ENCODE measurements around the gene SPATA13. TPM values are rescaled to one million over a fixed set of nuclear protein-coding genes. Genes with fewer than 3 reads are reported as not detected.

The SPATA13 gene
- total and polyA plus RNA-seq, 3 experiments from 2014 or later, result 60.7 to 97.8 (median 65.1) TPM

- CTCF ChIA-PET, result interaction anchor here (1.7 to 7.3 kb wide), 4 partner anchors 10 to 45 kb away, joined by 6 to 91 read pairs (median 8); no protein-coding TSS in a partner anchor
- Mint-ChIP-seq H3K4me1 (peaks cover 88 to 97% (median 91%) of the 10 kb centered on the region in 3 donors), H3K27me3 (peaks cover 0 to 6% of the 10 kb centered on the region in 2 donors), H3K27ac (peak overlapping the region; percentile 84 to 99 (median 98)), H3K36me3 (peaks cover 0 to 38% (median 13%) of the 10 kb centered on the region in 3 donors), H3K9me3 (peaks cover 0 to 4% (median 2%) of the 10 kb centered on the region in 5 donors), H3K4me3 (peak overlapping the region in 6 of 7 donors; percentile 30 to 82 (median 74))
- H3K27me3 ChIP-seq (ENCODE audit: insufficient read depth, low read length, poor library complexity, severe bottlenecking), result no peaks in the 10 kb centered on the region
- H3K4me1 ChIP-seq (ENCODE audit: insufficient read depth, low read length), result peaks cover 92% of the 10 kb centered on the region
- H3K27ac ChIP-seq (ENCODE audit: low read depth, low read length), result peak overlapping the region; percentile 63
- no peak overlapping the region for H3K4me3 ChIP-seq (ENCODE audit: low read length)
- no peaks in the 10 kb centered on the region for H3K36me3 ChIP-seq (ENCODE audit: insufficient read depth, low read length)
- H3K9me3 ChIP-seq (ENCODE audit: low read length), result no peaks in the 10 kb centered on the region
- POLR2A ChIA-PET, result interaction anchor here (0.6 to 13.1 kb wide), 5 partner anchors 8 to 40 kb away, joined by 3 to 221 read pairs (median 3); no protein-coding TSS in a partner anchor
- DNase-seq, result no peak
These were observed 113.4 kb downstream of the SPATA13 start for GRCh38 chr13:24273926-24274325.

GRCh38 chr13:24274452-24275021 lies 114.0 kb downstream of the SPATA13 start:
- Mint-ChIP-seq H3K27me3 (peaks cover 0 to 6% of the 10 kb centered on the region in 2 donors), H3K9me3 (peaks cover 0 to 4% (median 2%) of the 10 kb centered on the region in 5 donors), H3K36me3 (peaks cover 0 to 44% (median 15%) of the 10 kb centered on the region in 3 donors), H3K27ac (peak overlapping the region; percentile 84 to 99 (median 98)), H3K4me3 (peak overlapping the region; percentile 34 to 82 (median 74)), H3K4me1 (peaks cover 90 to 99% (median 93%) of the 10 kb centered on the region in 3 donors)
- peak; percentile 53 to 73 (median 61) for DNase-seq
- no peaks in the 10 kb centered on the region for H3K36me3 ChIP-seq (ENCODE audit: insufficient read depth, low read length)
- H3K27ac ChIP-seq (ENCODE audit: low read depth, low read length), result peak overlapping the region; percentile 63
- H3K27me3 ChIP-seq (ENCODE audit: insufficient read depth, low read length, poor library complexity, severe bottlenecking), result no peaks in the 10 kb centered on the region
- POLR2A ChIA-PET, result interaction anchor here (0.6 to 13.1 kb wide), 5 partner anchors 9 to 39 kb away, joined by 3 to 221 read pairs (median 3); no protein-coding TSS in a partner anchor
- no peak overlapping the region for H3K4me3 ChIP-seq (ENCODE audit: low read length)
- H3K4me1 ChIP-seq (ENCODE audit: insufficient read depth, low read length), result peaks cover 92% of the 10 kb centered on the region
- CTCF ChIA-PET, result interaction anchor here (0.8 to 7.3 kb wide), 5 partner anchors 10 to 46 kb away, joined by 3 to 91 read pairs (median 6); no protein-coding TSS in a partner anchor
- no peaks in the 10 kb centered on the region for H3K9me3 ChIP-seq (ENCODE audit: low read length)

- H3K9me3 ChIP-seq (ENCODE audit: low read length), result no peaks in the 10 kb centered on the region
- Mint-ChIP-seq H3K27me3 (peaks cover 0 to 6% of the 10 kb centered on the region in 2 donors), H3K27ac (peak overlapping the region; percentile 84 to 99 (median 98)), H3K9me3 (peaks cover 0 to 4% (median 2%) of the 10 kb centered on the region in 5 donors), H3K36me3 (peaks cover 0 to 46% (median 15%) of the 10 kb centered on the region in 3 donors), H3K4me3 (peak overlapping the region; percentile 34 to 82 (median 74)), H3K4me1 (peaks cover 90 to 100% (median 94%) of the 10 kb centered on the region in 3 donors)
- DNase-seq, result no peak
- ChIA-PET CTCF (interaction anchor here (0.8 to 7.3 kb wide), 4 partner anchors 13 to 46 kb away, joined by 3 to 91 read pairs (median 4); no protein-coding TSS in a partner anchor), POLR2A (interaction anchor here (1.0 to 13.1 kb wide), 2 partner anchors 14 to 20 kb away, joined by 3 to 221 read pairs; no protein-coding TSS in a partner anchor)
- no peaks in the 10 kb centered on the region for H3K27me3 ChIP-seq (ENCODE audit: insufficient read depth, low read length, poor library complexity, severe bottlenecking)
- H3K36me3 ChIP-seq (ENCODE audit: insufficient read depth, low read length), result no peaks in the 10 kb centered on the region
- peak overlapping the region; percentile 63 for H3K27ac ChIP-seq (ENCODE audit: low read depth, low read length)
- no peak overlapping the region for H3K4me3 ChIP-seq (ENCODE audit: low read length)
- H3K4me1 ChIP-seq (ENCODE audit: insufficient read depth, low read length), result peaks cover 92% of the 10 kb centered on the region
These were observed 114.5 kb downstream of the SPATA13 start for GRCh38 chr13:24275041-24275440.

GRCh38 chr13:24276306-24276705 lies 115.8 kb downstream of the SPATA13 start:
- Mint-ChIP-seq H3K4me1 (peaks cover 88 to 100% (median 89%) of the 10 kb centered on the region in 3 donors), H3K36me3 (peaks cover 0 to 54% (median 12%) of the 10 kb centered on the region in 3 donors), H3K9me3 (no peaks in the 10 kb centered on the region), H3K4me3 (peak overlapping the region in 5 of 7 donors; percentile 20 to 62 (median 45)), H3K27ac (peak overlapping the region; percentile 57 to 99 (median 91)), H3K27me3 (no peaks in the 10 kb centered on the region)
- no peaks in the 10 kb centered on the region for H3K27me3 ChIP-seq (ENCODE audit: insufficient read depth, low read length, poor library complexity, severe bottlenecking)
- H3K9me3 ChIP-seq (ENCODE audit: low read length), result no peaks in the 10 kb centered on the region
- peak in 2 of 5 donors; percentile 60 to 70 for DNase-seq
- CTCF ChIA-PET, result interaction anchor here (1.3 kb wide), 1 partner anchor 48 kb away, joined by 3 read pairs; no protein-coding TSS in a partner anchor
- peak overlapping the region; percentile 15 for H3K27ac ChIP-seq (ENCODE audit: low read depth, low read length)
- H3K36me3 ChIP-seq (ENCODE audit: insufficient read depth, low read length), result no peaks in the 10 kb centered on the region
- POLR2A ChIA-PET, result interaction anchor here (13.1 kb wide), 1 partner anchor 22 kb away, joined by 221 read pairs; no protein-coding TSS in a partner anchor
- H3K4me1 ChIP-seq (ENCODE audit: insufficient read depth, low read length), result peaks cover 86% of the 10 kb centered on the region
- no peak overlapping the region for H3K4me3 ChIP-seq (ENCODE audit: low read length)

GRCh38 chr13:24276861-24277260 lies 116.3 kb downstream of the SPATA13 start:
- Mint-ChIP-seq H3K27ac (peak overlapping the region; percentile 70 to 99 (median 92)), H3K4me3 (peak overlapping the region in 2 of 7 donors; percentile 8 to 52), H3K4me1 (peaks cover 86 to 100% (median 86%) of the 10 kb centered on the region in 3 donors), H3K36me3 (peaks cover 0 to 55% (median 14%) of the 10 kb centered on the region in 3 donors), H3K27me3 (no peaks in the 10 kb centered on the region), H3K9me3 (no peaks in the 10 kb centered on the region)
- Histone ChIP-seq H3K4me1 (ENCODE audit: insufficient read depth, low read length) (peaks cover 81% of the 10 kb centered on the region), H3K27ac (ENCODE audit: low read depth, low read length) (no peak overlapping the region), H3K36me3 (ENCODE audit: insufficient read depth, low read length) (no peaks in the 10 kb centered on the region), H3K27me3 (ENCODE audit: insufficient read depth, low read length, poor library complexity, severe bottlenecking) (no peaks in the 10 kb centered on the region), H3K4me3 (ENCODE audit: low read length) (no peak overlapping the region), H3K9me3 (ENCODE audit: low read length) (no peaks in the 10 kb centered on the region)
- DNase-seq, result no peak
- ChIA-PET POLR2A (no interaction called here), CTCF (interaction anchor here (1.3 kb wide), 1 partner anchor 48 kb away, joined by 3 read pairs; no protein-coding TSS in a partner anchor)

- Mint-ChIP-seq H3K4me3 (peak overlapping the region in 4 of 7 donors; percentile 5 to 74 (median 36)), H3K4me1 (peaks cover 86 to 100% (median 88%) of the 10 kb centered on the region in 3 donors), H3K9me3 (no peaks in the 10 kb centered on the region), H3K27ac (peak overlapping the region; percentile 61 to 96 (median 86)), H3K36me3 (peaks cover 0 to 60% (median 13%) of the 10 kb centered on the region in 3 donors), H3K27me3 (no peaks in the 10 kb centered on the region)
- Histone ChIP-seq H3K36me3 (ENCODE audit: insufficient read depth, low read length) (peaks cover 7% of the 10 kb centered on the region), H3K4me1 (ENCODE audit: insufficient read depth, low read length) (peaks cover 72% of the 10 kb centered on the region), H3K27me3 (ENCODE audit: insufficient read depth, low read length, poor library complexity, severe bottlenecking) (no peaks in the 10 kb centered on the region), H3K4me3 (ENCODE audit: low read length) (no peak overlapping the region), H3K27ac (ENCODE audit: low read depth, low read length) (no peak overlapping the region), H3K9me3 (ENCODE audit: low read length) (no peaks in the 10 kb centered on the region)
- ChIA-PET CTCF (interaction anchor here (0.8 to 1.2 kb wide), 3 partner anchors 12 to 26 kb away, joined by 3 to 4 read pairs (median 4); no protein-coding TSS in a partner anchor), POLR2A (interaction anchor here (1.4 kb wide), 1 partner anchor 11 kb away, joined by 5 read pairs; no protein-coding TSS in a partner anchor)
- no peak for DNase-seq
These were observed 117.2 kb downstream of the SPATA13 start for GRCh38 chr13:24277761-24278160.

GRCh38 chr13:24279327-24280110 lies 119.0 kb downstream of the SPATA13 start:
- Histone ChIP-seq H3K36me3 (ENCODE audit: insufficient read depth, low read length) (peaks cover 19% of the 10 kb centered on the region), H3K4me3 (ENCODE audit: low read length) (no peak overlapping the region), H3K27ac (ENCODE audit: low read depth, low read length) (no peak overlapping the region), H3K4me1 (ENCODE audit: insufficient read depth, low read length) (peaks cover 54% of the 10 kb centered on the region), H3K9me3 (ENCODE audit: low read length) (no peaks in the 10 kb centered on the region), H3K27me3 (ENCODE audit: insufficient read depth, low read length, poor library complexity, severe bottlenecking) (no peaks in the 10 kb centered on the region)
- ChIA-PET POLR2A (no interaction called here), CTCF (interaction anchor here (0.5 to 2.1 kb wide), 3 partner anchors 9 to 14 kb away, joined by 3 to 6 read pairs (median 6); no protein-coding TSS in a partner anchor)
- DNase-seq, result no peak
- Mint-ChIP-seq H3K27me3 (no peaks in the 10 kb centered on the region), H3K4me3 (peak overlapping the region in 6 of 7 donors; percentile 4 to 79 (median 28)), H3K27ac (peak overlapping the region; percentile 64 to 97 (median 80)), H3K4me1 (peaks cover 73 to 97% (median 77%) of the 10 kb centered on the region in 3 donors), H3K9me3 (no peaks in the 10 kb centered on the region), H3K36me3 (peaks cover under 1 to 72% (median 20%) of the 10 kb centered on the region in 3 donors)
